MM.1S (cell line): ENCODE results near the gene NBEA.

Source experiments
- CTCF ChIP-seq: fragments of 300-600 bp; sonication (generic); IDR thresholded peaks from 2 replicates; pipeline ENCODE4 v1.5.1; 2016; ENCODE audit warnings: antibody characterized with exemption, low read length, mixed read lengths
- EZH2 ChIP-seq: fragments of 300-600 bp; sonication (generic); optimal IDR thresholded peaks from 2 replicates; pipeline ENCODE3; 2017; ENCODE audit warnings: low read depth, mild to moderate bottlenecking, antibody characterized with exemption, low read length, mixed read lengths
- EZH2phosphoT487 ChIP-seq: fragments of 300-600 bp; sonication (generic); IDR thresholded peaks from 2 replicates; pipeline ENCODE4 v1.6.1; 2018; ENCODE audit warnings: antibody characterized with exemption, low read length

GRCh38 chr13:35675651-35676050, 733.6 kb downstream of the NBEA start:
- no peak for TF ChIP-seq CTCF
- no peak for TF ChIP-seq EZH2phosphoT487
- TF ChIP-seq EZH2, result no peak
